Thyroid gland (tissue), 4 donors: ENCODE measurements around the gene TSTD1. TPM values are rescaled to one million over a fixed set of nuclear protein-coding genes. Genes with fewer than 3 reads are reported as not detected.

Experiments used
- DNase-seq, 2 donors: peaks; one replicate each; pipeline ENCODE4 v3.0.0-alpha.2; 2019
- H3K27ac ChIP-seq, 3 donors: fragments of 200-600 bp; sonication (generic); 1 replicate in 2 of 3; 2 replicates in 1 of 3; pipeline ENCODE4 v1.5.1; 2016 to 2019; ENCODE audit warnings: mild to moderate bottlenecking in 1 of 3, moderate library complexity in 1 of 3
- H3K27me3 ChIP-seq: fragments of 200-600 bp; sonication (generic); one replicate; pipeline ENCODE4 v1.5.1; 2019
- H3K36me3 ChIP-seq, 2 donors: fragments of 200-600 bp; sonication (generic); one replicate each; pipeline ENCODE4 v1.5.1; 2016 to 2019
- H3K4me1 ChIP-seq, 2 donors: fragments of 200-600 bp; sonication (generic); one replicate each; pipeline ENCODE4 v1.5.1; 2017 to 2019
- H3K4me3 ChIP-seq, 3 donors: fragments of 200-600 bp; sonication (generic); replicated peaks in 1 of 3; 1 replicate in 2 of 3; 2 replicates in 1 of 3; pipeline ENCODE4 v1.5.1; 2016; ENCODE audit warnings: mild to moderate bottlenecking in 1 of 3
- H3K9me3 ChIP-seq: fragments of 200-600 bp; sonication (generic); one replicate; pipeline ENCODE4 v1.5.1; 2017
- CTCF ChIP-seq, 6 experiments: fragments of 200-600 bp in 3 of 6; fragments of 450-650 bp in 3 of 6; sonication (generic) in 3 of 6; IDR thresholded peaks; one replicate each; pipeline ENCODE4 v1.5.1; 2016 to 2019; ENCODE audit warnings: antibody characterized with exemption in 6 of 6, mild to moderate bottlenecking in 2 of 6, inconsistent platforms in 1 of 6, moderate library complexity in 1 of 6
- POLR2A ChIP-seq, 2 donors: fragments of 450-650 bp; IDR thresholded peaks; one replicate each; pipeline ENCODE4 v1.6.1; 2017; ENCODE audit warnings: antibody characterized with exemption in 2 of 2, mild to moderate bottlenecking in 2 of 2, moderate library complexity in 1 of 2
- WGBS, 2 donors: methylation state at CpG; one replicate each; pipeline ENCODE4 v1.1.5; 2017; 5-methylcytosine and 5-hydroxymethylcytosine counted together
- intact Hi-C: fragments of 100-400 bp; cut with DNase I; formaldehyde crosslinking; loops from one replicate; pipeline ENCODE4 v1.15.1; 2023
- total RNA-seq, 4 donors: library from RNA; depleted of rRNA; stranded (reverse); fragments of >200 nt; gene quantifications; one replicate each; pipeline ENCODE4 v1.2.3, GENCODE V29; 2016

The TSTD1 gene
- total RNA-seq, 4 donors from 2014 or later = 256 to 466 (median 320) TPM

- 91 to 98% methylated on average over 4 of the region's 4 CpGs for WGBS, 2 donors
- no peak for TF ChIP-seq POLR2A (IDR thresholded peaks at IDR 0.05)
- TF ChIP-seq CTCF (IDR thresholded peaks at IDR 0.05) = no peak
These were observed 22.7 kb upstream of the TSTD1 start for GRCh38 chr1:161061419-161061818.

GRCh38 chr1:161059293-161059692, 20.5 kb upstream of the TSTD1 start:
- WGBS, 2 donors = 78 to 87% methylated on average over 6 of the region's 6 CpGs
- H3K27ac ChIP-seq = no peak overlapping the region
- no peaks in the 10 kb centered on the region for H3K9me3 ChIP-seq
- intact Hi-C loops = no loop called here
- no peaks in the 10 kb centered on the region for H3K36me3 ChIP-seq
- no peaks in the 10 kb centered on the region for H3K27me3 ChIP-seq
- TF ChIP-seq CTCF (IDR thresholded peaks at IDR 0.05) (no peak), POLR2A (IDR thresholded peaks at IDR 0.05) (no peak)
- no peak overlapping the region for H3K4me3 ChIP-seq
- no peaks in the 10 kb centered on the region for H3K4me1 ChIP-seq
- DNase-seq = no peak

More at GRCh38 chr1:161061419-161061818, 22.7 kb upstream of the TSTD1 start:
- Histone ChIP-seq H3K4me3 (no peak overlapping the region), H3K36me3 (no peaks in the 10 kb centered on the region), H3K9me3 (no peaks in the 10 kb centered on the region), H3K27ac (no peak overlapping the region), H3K27me3 (no peaks in the 10 kb centered on the region), H3K4me1 (no peaks in the 10 kb centered on the region)
- intact Hi-C loops = no loop called here
- DNase-seq = no peak

GRCh38 chr1:161054805-161055204, 16.0 kb upstream of the TSTD1 start:
- Histone ChIP-seq H3K27ac (no peak overlapping the region), H3K4me1 (no peaks in the 10 kb centered on the region), H3K36me3 (no peaks in the 10 kb centered on the region), H3K9me3 (no peaks in the 10 kb centered on the region), H3K27me3 (no peaks in the 10 kb centered on the region), H3K4me3 (no peak overlapping the region)
- TF ChIP-seq POLR2A (IDR thresholded peaks at IDR 0.05) (no peak), CTCF (IDR thresholded peaks at IDR 0.05) (no peak)
- DNase-seq = no peak
- WGBS, 2 donors = 84 to 85% methylated on average over 7 of the region's 7 CpGs
- intact Hi-C loops = no loop called here

- 85% methylated on average over 2 to 4 of the region's 4 CpGs for WGBS, 2 donors
- intact Hi-C loops = no loop called here
- Histone ChIP-seq H3K27ac (no peak overlapping the region), H3K4me3 (no peak overlapping the region), H3K4me1 (no peaks in the 10 kb centered on the region), H3K27me3 (no peaks in the 10 kb centered on the region), H3K9me3 (no peaks in the 10 kb centered on the region), H3K36me3 (no peaks in the 10 kb centered on the region)
- TF ChIP-seq POLR2A (IDR thresholded peaks at IDR 0.05) (no peak), CTCF (IDR thresholded peaks at IDR 0.05) (no peak)
- DNase-seq = no peak
These were observed 15.5 kb upstream of the TSTD1 start for GRCh38 chr1:161054232-161054631.

- DNase-seq = no peak
- Histone ChIP-seq H3K27ac (no peak overlapping the region), H3K9me3 (no peaks in the 10 kb centered on the region), H3K4me1 (no peaks in the 10 kb centered on the region), H3K4me3 (no peak overlapping the region), H3K27me3 (no peaks in the 10 kb centered on the region), H3K36me3 (no peaks in the 10 kb centered on the region)
- intact Hi-C loops = no loop called here
- WGBS, 2 donors = 76 to 93% methylated on average over 3 of the region's 3 CpGs
- TF ChIP-seq POLR2A (IDR thresholded peaks at IDR 0.05) (no peak), CTCF (IDR thresholded peaks at IDR 0.05) (no peak)
These were observed 14.1 kb upstream of the TSTD1 start for GRCh38 chr1:161052899-161053298.
